HG03108 (cell line): Measurements from ENCODE around the gene B4GALNT4.
A peak's percentile ranks its signal among the peaks of the same experiment; 100 is the strongest.
"Not testable (repeated sequence)": the region's sequence is repeated elsewhere in the genome, so short reads cannot be mapped to it uniquely, and the experiment has no call there.

ENCODE experiments used
- ATAC-seq: cut with Tn5 transposase; IDR thresholded peaks from one replicate; pipeline ENCODE4 v1.9.1; 2021; ENCODE audit warnings: moderate library complexity; ENCODE audit not compliant: unreplicated experiment

The B4GALNT4 gene

GRCh38 chr11:390175-390574, 20.9 kb downstream of the B4GALNT4 start:
- no peak for ATAC-seq

GRCh38 chr11:391117-392017, 22.1 kb downstream of the B4GALNT4 start:
- ATAC-seq, result no peak

DNA sequence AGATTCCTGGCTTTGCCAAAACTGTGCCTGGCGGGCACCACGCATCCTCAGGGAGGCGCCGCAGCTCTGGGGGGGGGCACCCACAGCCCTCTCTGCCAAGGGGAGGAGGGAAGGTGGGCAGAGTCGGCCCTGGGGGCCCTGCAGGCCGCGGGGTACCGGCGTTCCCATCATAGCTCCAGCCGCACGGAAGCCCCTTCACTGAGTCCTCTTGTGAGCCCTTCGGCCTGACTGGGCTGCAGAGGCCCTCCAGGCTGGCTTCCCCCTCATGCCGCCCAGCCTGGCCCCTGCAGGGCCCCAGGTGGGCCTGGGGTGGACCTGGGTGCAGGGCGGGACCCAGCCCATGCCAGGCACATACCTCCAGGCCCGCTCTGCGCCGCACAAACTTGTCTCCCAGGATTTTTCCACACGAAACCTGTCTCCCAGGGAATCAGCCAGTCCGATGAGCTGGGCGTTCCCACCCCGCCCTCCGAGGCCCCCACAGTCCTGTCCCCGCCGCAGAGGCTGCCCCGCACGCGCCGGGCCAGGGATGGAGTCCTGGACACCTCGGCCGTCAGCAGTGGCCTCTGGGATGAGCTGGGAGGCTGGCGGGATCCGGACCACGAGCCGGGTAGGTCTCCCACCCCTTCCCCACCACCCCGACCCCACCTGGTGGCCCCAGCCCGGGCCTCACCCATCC, 22.9 kb downstream of the B4GALNT4 start:
- no peak for ATAC-seq

DNA sequence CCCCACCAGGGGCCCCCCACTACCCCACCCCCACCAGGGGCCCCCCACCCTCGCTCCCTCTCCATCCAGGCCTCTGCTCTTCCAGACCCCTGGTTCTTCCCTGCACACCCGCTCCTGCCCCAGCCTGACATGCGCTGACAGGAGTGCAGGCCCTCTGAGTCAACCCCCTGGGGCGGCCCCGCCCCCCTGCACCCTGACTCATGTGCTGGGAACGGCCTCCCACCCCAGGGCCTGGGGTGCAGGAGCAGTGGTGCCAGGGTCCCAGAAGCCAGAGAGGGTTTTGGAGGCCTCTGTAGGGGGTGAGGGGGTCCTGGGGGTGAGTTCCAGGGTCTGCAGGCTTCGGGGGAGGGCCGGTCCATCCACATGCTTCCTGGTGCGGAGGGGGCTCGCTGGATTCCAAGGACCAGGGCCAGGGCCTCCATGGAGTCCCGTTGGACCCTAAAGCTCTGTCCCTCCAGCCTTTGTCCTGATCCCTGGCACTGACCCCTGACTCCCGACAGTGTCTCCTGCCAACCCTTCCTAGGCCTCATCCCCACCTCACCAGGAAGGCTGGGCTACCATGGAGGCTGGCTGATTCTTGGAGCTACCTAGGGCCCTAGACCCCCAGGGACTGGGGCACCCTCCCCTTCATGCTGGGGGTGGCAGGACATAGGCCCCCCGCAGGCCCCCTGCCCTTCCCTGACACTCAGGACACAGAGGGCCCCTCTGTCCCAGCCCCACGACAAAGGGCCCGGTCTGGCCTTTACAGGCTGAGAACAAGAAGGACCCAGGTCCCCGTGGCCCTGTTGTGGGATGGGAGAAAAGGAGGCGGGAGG, 24.1 kb downstream of the B4GALNT4 start:
- no peak for ATAC-seq

DNA sequence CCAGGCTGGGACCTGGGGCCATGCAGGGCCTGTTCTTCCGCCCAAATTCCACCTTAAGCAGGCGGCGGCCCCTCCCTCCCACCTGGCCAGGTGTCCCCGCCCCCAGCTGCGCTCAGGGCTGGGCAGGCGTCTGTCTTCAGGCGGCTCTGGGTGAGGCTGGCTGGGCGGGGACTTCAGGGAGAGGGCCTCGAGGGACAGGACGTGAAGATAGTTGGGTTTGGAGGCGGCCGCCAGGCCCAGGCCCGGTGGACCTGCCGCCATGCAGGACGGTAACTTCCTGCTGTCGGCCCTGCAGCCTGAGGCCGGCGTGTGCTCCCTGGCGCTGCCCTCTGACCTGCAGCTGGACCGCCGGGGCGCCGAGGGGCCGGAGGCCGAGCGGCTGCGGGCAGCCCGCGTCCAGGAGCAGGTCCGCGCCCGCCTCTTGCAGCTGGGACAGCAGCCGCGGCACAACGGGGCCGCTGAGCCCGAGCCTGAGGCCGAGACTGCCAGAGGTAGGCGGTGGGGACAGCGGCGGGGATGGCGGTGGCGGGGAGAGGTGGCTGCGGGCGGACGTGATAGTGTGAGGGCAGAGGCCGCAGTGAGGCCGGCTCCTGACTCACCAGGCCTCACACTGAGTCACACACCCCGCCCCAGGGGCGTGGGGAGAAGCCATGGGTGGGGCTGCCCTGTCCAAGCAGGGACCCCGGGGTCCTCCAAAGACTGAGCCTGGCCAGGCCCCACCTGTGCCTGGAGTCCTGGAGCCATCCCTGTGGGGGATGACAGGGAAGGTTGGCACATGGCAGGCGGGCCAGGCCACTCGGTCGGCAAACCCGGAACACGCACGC, 24.9 kb downstream of the B4GALNT4 start, which contains the start of gene PKP3:
Gene PKP3 (plus strand): TSS at position 176 of the 824 bp plus-strand sequence. CDS start 84 bp downstream, at position 260.
- no peak for ATAC-seq

DNA sequence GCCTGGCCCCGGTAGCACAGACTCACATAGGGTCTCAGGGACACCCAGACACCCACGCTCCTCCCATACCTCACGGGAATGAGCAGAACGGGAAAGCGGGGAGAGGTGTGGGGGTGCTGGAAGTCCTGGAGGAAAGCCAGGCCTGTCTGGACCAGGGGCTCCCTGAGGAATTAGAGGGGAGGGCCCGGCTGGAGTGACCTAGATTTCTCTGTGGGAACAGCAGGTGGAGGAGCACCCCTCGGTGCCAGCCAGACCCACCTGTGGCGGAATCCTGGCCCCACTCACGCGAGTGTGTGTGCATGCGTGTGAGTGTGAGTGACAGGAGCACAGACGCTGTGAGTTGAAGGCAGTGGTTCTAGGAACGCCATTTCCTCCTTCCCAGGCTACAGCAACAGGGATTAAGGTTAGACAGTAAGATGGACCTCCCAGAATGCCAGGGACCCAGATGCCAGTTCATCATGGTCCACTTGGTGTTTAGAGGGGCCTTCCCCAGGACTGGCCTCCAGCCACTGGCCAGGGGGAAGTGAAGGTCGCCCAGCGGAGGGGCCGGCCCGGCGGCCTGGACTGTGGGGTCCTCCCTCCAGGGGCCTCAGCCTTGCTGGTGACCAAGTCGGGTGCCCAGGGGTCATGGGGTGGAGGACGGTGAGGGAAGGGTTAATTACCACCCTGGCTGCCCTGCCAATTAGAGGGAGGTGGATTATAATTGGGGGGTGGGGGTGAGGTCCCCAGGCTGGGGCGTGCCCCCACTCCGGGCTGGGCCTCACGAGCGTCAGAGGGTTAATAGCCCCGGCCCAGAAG, 25.8 kb downstream of the B4GALNT4 start:
- no peak for ATAC-seq

DNA sequence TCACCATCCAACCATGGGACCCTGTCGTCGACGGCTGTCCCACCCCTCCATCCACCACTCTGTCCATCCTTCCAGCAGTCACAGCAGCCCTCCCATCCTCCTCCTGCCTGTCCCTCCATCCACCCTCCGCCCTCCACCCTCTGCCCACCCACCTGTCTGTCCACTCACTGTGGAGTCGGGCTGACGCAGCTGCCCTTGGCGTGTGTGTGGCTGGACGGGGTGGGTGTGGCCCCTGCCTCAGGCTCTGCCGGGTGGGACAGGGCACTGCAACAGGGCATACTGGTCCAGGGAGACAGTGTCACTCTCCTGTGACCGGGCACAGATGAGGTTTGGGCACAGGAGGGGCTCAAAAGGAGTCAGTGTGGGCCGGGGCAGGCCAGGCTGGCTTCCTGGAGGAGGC, 26.6 kb downstream of the B4GALNT4 start:
- ATAC-seq, result no peak

DNA sequence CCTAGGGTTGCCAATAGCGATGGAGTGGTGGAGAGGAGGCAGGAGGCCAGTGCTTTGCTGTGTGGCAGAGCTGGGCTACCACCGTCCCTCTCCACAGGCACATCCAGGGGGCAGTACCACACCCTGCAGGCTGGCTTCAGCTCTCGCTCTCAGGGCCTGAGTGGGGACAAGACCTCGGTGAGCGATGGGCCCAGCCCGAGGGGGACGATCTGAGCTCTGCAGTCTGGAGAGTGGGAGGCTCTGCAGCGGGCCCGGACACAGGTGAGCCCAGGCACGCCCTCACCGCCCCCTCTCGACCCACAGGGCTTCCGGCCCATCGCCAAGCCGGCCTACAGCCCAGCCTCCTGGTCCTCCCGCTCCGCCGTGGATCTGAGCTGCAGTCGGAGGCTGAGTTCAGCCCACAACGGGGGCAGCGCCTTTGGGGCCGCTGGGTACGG, 27.2 kb downstream of the B4GALNT4 start:
- peak; percentile 26 for ATAC-seq

DNA sequence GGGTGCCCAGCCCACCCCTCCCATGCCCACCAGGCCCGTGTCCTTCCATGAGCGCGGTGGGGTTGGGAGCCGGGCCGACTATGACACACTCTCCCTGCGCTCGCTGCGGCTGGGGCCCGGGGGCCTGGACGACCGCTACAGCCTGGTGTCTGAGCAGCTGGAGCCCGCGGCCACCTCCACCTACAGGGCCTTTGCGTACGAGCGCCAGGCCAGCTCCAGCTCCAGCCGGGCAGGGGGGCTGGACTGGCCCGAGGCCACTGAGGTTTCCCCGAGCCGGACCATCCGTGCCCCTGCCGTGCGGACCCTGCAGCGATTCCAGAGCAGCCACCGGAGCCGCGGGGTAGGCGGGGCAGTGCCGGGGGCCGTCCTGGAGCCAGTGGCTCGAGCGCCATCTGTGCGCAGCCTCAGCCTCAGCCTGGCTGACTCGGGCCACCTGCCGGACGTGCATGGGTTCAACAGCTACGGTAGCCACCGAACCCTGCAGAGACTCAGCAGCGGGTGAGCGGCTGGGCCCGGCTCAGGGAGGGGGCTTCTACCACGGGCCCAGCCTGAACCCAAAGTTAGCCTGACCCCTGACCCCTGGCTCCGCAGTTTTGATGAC, 27.7 kb downstream of the B4GALNT4 start:
- ATAC-seq, result peak; percentile 86

GRCh38 chr11:398826-399225, 29.5 kb downstream of the B4GALNT4 start:
- ATAC-seq, result no peak

DNA sequence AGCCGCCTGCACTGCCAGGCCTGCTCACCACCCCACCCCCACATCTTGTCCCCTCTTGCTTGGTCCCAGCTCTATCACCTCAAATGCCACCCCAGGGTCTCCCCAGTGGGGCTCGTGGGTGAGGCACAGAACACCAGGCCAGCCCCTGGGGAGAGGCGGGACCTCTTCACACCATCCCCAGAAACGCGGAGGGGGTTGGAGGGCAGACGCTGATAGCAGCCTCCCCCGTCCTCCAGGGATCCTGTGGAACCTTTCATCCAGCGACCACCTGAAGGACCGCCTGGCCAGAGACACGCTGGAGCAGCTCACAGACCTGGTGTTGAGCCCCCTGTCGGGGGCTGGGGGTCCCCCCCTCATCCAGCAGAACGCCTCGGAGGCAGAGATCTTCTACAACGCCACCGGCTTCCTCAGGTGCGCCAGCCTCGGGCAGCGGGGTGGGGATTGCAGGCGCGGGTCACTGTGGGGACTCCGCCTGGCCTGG, 30.5 kb downstream of the B4GALNT4 start:
- ATAC-seq, result no peak

GRCh38 chr11:400241-400689, 31.0 kb downstream of the B4GALNT4 start:
- no peak for ATAC-seq

DNA sequence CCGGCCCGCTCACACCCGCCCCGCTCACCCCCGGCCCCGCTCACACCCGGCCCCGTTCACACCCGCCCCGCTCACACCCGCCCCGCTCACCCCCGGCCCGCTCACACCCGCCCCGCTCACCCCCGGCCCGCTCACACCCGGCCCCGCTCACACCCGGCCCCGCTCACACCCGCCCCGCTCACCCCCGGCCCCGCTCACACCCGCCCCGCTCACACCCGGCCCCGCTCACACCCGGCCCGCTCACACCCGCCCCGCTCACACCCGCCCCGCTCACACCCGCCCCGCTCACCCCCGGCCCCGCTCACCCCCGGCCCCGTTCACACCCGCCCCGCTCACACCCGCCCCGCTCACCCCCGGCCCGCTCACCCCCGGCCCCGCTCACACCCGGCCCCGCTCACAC, 31.9 kb downstream of the B4GALNT4 start:
- ATAC-seq, result not testable (repeated sequence)

DNA sequence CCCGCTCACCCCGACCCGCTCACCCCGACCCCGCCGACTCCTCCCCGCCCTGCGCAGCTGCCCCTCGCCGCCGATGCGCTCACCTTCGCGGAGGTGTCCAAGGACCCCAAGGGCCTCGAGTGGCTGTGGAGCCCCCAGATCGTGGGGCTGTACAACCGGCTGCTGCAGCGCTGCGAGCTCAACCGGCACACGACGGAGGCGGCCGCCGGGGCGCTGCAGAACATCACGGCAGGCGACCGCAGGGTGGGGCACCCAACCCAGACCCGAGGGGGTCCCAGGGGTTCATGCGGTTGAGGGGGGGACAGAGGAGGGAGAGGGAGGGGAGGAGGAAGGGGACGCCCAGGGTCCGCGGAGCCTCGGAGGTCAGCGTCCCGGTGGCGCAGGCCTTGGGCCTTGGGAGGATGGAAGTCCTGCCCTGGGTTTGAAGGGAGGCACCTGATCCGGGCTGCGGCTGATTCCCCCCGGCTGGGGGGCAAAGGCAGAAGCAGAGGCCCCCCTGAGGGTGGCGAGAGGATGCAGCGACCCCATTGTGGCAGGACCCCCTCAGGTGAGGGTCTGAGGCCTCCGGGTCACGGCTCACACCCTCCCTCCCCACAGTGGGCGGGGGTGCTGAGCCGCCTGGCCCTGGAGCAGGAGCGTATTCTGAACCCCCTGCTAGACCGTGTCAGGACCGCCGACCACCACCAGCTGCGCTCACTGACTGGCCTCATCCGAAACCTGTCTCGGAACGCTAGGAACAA, 33.9 kb downstream of the B4GALNT4 start:
- no peak for ATAC-seq

DNA sequence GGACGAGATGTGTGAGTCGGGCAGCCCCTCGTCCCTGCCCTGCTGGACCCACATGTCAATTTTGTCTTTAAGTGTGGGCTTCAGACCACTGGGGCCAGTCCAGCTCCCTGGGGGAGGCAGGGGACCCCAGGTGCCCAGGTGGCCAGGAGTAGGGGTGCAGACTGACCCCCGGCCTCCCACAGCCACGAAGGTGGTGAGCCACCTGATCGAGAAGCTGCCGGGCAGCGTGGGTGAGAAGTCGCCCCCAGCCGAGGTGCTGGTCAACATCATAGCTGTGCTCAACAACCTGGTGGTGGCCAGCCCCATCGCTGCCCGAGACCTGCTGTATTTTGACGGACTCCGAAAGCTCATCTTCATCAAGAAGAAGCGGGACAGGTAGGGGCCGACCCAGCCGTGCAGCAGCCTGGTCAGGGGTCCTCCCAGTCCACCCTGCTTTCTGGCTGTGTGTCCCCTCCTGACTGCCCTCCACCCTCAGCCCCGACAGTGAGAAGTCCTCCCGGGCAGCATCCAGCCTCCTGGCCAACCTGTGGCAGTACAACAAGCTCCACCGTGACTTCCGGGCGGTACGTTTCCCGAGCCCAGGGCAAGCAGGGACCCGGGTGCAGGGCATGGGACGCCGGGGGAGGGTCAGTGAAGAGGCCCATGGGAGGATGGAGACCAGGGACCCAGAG, 34.6 kb downstream of the B4GALNT4 start:
- no peak for ATAC-seq

DNA sequence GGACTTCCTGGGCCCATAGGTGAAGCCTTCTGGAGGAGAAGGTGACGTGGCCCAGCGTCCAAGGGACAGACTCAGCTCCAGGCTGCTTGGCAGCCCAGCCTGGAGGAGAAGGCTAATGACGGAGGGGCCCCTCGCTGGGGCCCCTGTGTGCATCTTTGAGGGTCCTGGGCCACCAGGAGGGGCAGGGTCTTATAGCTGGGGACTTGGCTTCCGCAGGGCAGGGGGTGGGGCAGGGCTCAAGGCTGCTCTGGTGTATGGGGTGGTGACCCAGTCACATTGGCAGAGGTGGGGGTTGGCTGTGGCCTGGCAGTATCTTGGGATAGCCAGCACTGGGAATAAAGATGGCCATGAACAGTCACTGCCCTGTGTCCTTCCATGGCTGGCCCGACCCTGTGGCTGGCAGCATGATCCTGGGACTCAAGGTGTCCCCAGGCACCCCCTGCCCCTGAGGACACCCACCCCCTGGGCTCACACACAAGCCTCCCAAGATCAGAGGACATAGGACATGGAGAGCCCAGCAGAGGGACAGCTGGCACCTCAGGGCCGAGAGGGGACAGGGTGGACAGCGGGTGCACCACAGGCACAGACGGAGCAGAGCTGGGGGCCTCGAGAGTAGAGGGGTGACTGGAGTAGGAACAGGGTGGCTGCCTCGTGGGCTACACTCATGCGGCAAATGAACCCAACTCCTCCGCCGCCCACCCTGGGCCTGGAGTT, 35.4 kb downstream of the B4GALNT4 start:
- ATAC-seq, result no peak

- no peak for ATAC-seq
Observed at GRCh38 chr11:405323-405953, 36.1 kb downstream of the B4GALNT4 start.
